Endometrium (tissue), 2 donors: ENCODE data around the gene CA4.

ENCODE experiments used
- FAIRE-seq: peaks from 2 replicates; lab custom pipeline; 2012; peaks lifted over from hg19 to GRCh38; lab: Jason Lieb, UNC
- donor health status: control.
- donor health status: control.

Gene CA4

GRCh38 chr17:60155815-60156214 is 6.0 kb downstream of the CA4 start:
- FAIRE-seq: no peak

GRCh38 chr17:60156746-60157145 is 7.0 kb downstream of the CA4 start:
- no peak for FAIRE-seq

- FAIRE-seq: no peak
Observed at GRCh38 chr17:60157487-60158040, 7.8 kb downstream of the CA4 start.

GRCh38 chr17:60158751-60159478 is 9.1 kb downstream of the CA4 start:
- FAIRE-seq: no peak

- no peak for FAIRE-seq
Observed at GRCh38 chr17:60159479-60159866, 9.7 kb downstream of the CA4 start.

GRCh38 chr17:60160829-60161501 is 11.2 kb downstream of the CA4 start:
- no peak for FAIRE-seq

GRCh38 chr17:60161598-60162330 is 12.0 kb downstream of the CA4 start:
- no peak for FAIRE-seq

GRCh38 chr17:60163108-60163784 is 13.5 kb downstream of the CA4 start:
- no peak for FAIRE-seq

GRCh38 chr17:60164164-60164563 is 14.4 kb downstream of the CA4 start:
- FAIRE-seq: no peak

GRCh38 chr17:60164697-60165096 is 14.9 kb downstream of the CA4 start:
- no peak for FAIRE-seq

- FAIRE-seq: no peak
Observed at GRCh38 chr17:60165223-60165622, 15.4 kb downstream of the CA4 start.

- no peak for FAIRE-seq
Observed at GRCh38 chr17:60165971-60166370, 16.2 kb downstream of the CA4 start.

- FAIRE-seq: no peak
Observed at GRCh38 chr17:60167065-60167741, 17.4 kb downstream of the CA4 start.

- FAIRE-seq: no peak
Observed at GRCh38 chr17:60168654-60169053, 18.9 kb downstream of the CA4 start.

GRCh38 chr17:60169921-60170817 is 20.4 kb downstream of the CA4 start:
- FAIRE-seq: no peak

- FAIRE-seq: no peak
Observed at GRCh38 chr17:60170835-60171752, 21.3 kb downstream of the CA4 start.

- no peak for FAIRE-seq
Observed at GRCh38 chr17:60171753-60172079, 21.9 kb downstream of the CA4 start.

GRCh38 chr17:60173304-60173819 is 23.6 kb downstream of the CA4 start:
- FAIRE-seq: no peak

- no peak for FAIRE-seq
Observed at GRCh38 chr17:60174035-60174434, 24.3 kb downstream of the CA4 start.
